ENCODE measurements around the gene VEPH1.

The VEPH1 gene

GRCh38 chr3:157522648-157523047, 19.4 kb upstream of the VEPH1 start:
- no peak for DNase-seq

GRCh38 chr3:157520485-157521150, 17.4 kb upstream of the VEPH1 start:
- no peak for DNase-seq

GRCh38 chr3:157518881-157519280, 15.7 kb upstream of the VEPH1 start:
- no peak for DNase-seq

DNA sequence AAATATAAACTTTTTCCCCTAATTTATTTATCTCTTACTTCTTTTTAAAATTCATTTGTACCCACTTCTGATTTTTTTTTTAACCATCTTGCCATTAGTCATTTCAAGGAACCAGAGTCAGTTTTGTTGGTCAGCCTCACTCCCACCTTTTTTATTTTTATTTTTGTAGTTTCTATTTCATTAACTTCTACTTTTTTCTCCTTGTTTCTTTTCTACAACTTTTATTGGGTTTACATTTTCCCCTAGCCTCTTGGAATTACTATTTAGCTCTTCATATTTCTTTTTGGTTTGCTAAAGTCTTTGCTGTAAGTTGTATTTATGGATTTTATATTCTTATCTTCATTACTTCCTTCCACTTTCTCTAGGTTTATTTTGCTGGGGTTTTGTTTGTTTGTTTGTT, 13.7 kb upstream of the VEPH1 start:
- DNase-seq = no peak

- DNase-seq = no peak
Measured at GRCh38 chr3:157515398-157515797, 12.2 kb upstream of the VEPH1 start.

- DNase-seq = no peak
Measured at GRCh38 chr3:157514371-157514895, 11.2 kb upstream of the VEPH1 start.

DNA sequence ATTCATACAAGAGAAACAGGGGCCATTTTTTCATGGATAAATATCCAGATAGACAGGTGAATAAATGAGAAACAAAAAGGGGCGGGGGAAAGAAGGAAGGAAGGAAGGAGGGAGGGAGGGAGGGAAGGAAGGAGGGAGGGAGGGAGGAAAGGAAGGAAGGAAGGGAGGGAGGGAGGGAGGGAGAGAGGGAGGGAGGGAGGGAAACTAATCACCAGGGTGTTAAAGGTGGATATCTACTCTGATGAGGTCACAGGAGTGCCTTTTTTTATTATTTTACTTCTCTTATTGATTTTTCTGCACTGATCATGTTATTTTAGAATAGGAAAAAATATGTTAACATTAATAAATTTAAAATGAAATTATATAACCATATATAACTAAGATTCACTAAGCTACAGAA, 10.4 kb upstream of the VEPH1 start:
- DNase-seq = no peak

GRCh38 chr3:157512534-157512933, 9.3 kb upstream of the VEPH1 start:
- no peak for DNase-seq

DNA sequence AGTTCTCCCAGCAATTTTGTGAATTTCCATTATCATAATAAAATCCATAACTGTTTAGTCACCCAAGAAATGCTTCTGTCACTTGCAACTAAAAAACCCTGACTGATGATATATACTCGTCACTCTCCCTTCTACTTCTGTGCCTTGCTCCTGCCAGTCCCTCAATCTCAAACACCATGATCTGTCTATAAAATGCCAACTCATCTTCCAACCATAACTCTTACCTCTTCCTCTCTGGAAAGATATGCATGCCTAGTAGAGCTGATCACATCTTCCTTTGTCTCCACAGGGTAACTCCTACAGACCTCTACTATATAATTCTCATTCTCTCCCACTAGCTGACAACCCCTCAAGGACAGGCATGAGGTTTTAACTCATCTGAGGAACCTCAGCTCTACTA, 5.2 kb upstream of the VEPH1 start:
- no peak for DNase-seq

GRCh38 chr3:157501863-157502262, 1.4 kb downstream of the VEPH1 start:
- no peak for DNase-seq

- no peak for DNase-seq
Measured at GRCh38 chr3:157500232-157500631, 3.0 kb downstream of the VEPH1 start.

DNA sequence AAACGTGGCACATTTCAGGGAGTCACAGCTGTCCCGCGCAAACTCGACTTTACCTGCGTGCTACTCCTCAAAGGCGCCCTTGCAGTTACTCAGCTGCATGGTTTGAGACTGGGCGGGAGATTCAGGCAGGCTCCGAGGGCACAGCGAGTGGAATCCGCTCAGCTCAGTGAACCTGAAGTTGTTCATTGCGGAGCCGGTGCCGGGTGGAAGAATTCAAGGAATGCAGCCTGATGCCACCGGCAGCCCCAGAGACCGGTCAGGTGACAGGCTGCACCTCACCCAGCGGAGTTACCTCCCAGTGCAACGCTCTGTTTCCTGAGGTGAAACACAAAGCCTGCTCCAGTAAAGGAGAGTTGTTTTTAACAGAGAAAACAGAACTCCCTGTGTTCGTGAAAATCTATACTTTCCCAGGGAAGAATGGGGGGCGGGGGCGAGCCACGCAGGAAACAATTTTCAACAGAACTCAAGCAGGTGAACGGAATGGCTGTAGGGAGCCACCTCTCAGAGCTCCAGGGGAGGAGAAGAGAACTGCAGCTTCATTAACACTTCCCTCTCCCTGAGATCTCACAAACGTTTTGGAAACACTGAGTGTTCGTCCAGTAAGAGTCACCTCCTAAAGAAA, 3.8 kb downstream of the VEPH1 start:
- no peak for DNase-seq

GRCh38 chr3:157498371-157498770, 4.8 kb downstream of the VEPH1 start:
- no peak for DNase-seq

- DNase-seq = no peak
Measured at GRCh38 chr3:157495846-157496245, 7.4 kb downstream of the VEPH1 start.

DNA sequence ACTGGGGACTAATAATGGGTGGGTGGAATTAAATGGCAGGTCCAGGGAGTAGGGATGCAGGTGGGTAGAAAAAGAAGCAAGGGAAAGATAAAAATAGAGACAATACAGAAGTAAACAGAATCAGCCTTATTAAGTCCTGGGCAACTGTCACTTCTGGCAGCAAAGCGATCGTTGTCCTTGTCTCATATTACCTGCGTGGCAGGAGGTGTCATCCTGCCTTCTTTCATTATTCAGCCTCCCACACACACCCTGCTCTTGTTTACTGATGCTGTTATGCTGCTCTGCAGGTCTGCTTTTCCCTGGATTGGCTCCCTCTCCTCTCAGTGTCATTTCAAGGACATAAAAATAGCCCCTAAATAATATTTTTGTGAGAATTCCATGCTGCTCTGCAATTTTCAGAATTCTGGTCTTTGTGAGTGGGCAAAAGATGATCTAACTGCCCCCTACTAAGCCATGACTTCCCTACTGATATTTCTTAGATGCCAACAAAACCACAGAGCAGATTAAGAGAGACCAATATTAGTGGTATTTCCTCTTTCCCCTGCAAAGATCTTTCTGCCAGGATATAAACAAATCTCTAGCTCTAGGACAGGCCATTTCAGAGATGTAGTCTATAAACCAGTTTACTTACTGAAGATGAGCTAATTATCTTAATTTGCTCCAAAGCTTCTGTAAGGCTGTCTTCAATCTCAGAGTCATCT, 8.5 kb downstream of the VEPH1 start:
- no peak for DNase-seq

DNA sequence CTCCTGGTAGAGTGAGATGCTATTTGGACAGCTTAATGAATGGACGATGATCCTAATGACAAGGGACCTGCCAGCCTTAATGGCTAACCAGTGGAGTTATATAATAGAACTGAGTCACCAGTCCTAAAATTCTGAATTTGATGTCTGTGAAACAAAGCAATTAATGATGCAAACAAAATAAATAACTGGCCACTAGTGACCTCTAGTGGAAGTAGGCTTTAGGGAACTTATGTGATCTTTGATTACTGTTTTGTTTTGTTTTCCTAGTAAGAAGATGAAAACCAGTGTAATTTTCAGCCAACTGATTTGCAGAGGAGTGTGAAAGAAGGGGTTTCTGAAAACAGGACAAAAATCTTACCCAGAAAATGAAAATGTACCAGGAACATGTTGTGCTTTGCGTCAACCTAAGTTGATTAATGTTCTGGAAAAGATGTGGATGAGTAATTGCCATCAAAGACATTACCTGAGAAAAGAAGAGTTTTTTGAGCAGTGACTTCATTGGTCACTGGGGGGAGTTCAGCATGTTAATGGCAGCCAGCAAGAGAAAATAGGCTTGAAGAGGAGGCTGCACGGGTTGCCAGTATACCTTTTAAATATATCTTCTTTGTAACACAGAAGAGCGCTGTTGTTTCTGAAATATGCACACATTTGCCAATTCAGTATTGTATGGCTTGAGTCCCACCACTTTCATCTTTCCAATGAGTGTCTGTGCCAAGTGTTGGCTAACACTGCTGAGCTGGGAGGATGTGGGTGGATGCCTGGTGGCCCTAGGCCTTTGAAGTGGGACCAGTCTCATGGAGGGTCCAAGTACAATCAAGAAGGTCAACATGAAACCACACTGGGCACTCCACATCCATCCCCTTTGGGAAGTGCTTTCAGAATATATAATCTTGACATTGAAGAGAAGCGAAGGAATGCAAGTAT, 9.3 kb downstream of the VEPH1 start:
- DNase-seq = no peak

DNA sequence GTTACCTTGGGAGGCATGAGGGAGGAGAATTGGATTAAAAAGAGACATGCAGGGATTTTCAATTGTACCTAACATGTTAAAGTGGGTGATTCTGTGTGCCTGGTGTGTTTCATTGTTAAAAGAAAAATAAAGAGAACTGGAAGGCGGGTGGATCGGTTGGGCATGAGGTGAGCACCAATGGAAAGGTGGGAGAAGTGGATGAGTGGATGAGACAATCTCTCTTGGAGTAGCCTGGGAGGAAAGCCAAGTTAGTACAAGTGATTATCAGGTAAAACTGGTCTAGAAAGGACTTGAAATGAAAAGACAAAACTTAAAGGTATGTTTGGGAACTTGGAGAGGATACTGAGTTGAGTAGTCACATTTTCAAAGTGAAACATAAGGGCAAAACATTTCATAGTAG, 12.1 kb downstream of the VEPH1 start:
- DNase-seq = no peak

GRCh38 chr3:157488144-157488543, 15.1 kb downstream of the VEPH1 start:
- DNase-seq = no peak

GRCh38 chr3:157487339-157487738, 15.9 kb downstream of the VEPH1 start:
- DNase-seq = no peak

DNA sequence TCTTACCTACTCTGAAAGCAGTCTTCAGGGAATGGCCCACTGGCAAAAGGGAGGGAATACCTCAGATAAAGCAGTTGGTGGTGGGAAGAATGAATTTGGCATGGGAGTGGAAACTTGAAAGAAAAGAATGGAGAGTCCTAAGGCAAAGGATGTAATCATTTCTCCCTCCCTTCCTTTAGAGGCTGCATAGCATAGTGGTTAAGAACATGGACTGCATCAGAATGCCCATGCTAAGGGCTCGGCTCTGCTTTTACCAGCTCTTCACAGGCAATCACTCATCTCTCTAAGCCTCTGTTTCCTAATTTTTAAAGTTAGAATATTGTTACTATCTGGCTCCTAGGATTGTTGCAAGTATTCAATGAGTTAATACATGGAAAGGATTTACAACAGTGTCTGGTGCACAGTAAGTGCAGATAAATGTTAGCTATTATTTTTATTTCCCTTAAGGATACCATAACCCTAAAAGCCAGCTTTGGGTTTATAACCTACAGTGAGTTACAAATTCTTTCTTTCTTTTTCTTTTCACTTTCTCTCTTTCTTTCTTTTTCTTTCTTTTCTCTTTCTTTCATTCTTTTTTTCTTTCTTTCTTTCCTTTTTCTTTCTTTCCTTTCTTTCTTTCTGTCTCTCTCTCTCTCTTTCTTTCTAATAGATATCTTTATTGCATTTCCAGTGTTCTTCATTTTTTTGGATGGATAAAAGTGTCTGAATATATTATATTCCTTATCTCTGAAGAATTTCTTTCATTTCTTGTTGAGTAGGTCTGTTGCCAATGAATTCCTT, 23.6 kb downstream of the VEPH1 start:
- no peak for DNase-seq

- DNase-seq = no peak
Measured at GRCh38 chr3:157477441-157477840, 25.8 kb downstream of the VEPH1 start.

- no peak for DNase-seq
Measured at GRCh38 chr3:157475921-157476414, 27.2 kb downstream of the VEPH1 start.
